Hematopoietic multipotent progenitor cell treated with erythropoietin and hydrocortisone succinate and interleukin-3 and kit ligand, for 4 days (in vitro differentiated cells): ENCODE results near the gene TSEN15.
"Not testable (repeated sequence)": the region's sequence is repeated elsewhere in the genome, so short reads cannot be mapped to it uniquely, and the experiment has no call there.

Experiments used
- DNase-seq: peaks from one replicate; pipeline ENCODE4 v3.0.0-alpha.2; 2015

TSEN15 gene

DNA sequence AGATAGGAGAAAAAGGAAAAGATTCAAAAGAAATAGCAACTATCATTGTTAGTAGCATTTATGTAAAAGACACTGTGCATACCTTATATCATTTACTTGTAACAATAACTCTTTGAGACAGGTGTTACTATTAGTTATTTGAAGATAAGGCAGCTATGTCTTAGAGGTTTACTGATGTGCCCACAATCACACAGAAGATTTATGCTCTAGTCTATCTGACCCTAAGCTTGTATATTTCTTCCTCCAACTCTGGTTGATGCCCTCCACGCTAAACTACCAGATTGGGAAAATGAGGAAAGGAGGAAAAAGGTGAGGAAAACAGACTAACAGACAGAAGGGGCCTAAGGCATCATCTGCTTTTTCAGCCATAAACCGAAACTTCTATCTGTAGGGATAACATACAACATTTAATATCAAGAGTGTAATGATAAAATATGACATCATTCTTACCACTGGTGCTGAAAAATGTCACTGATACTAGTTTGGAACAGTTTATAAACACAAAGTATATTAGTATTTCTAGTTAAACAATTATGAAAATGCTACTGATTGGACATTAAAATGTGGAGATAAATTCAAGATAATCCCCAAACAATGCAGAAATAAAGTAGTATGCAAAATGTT lies 19.1 kb upstream of the TSEN15 start:
- DNase-seq, result no peak

DNA sequence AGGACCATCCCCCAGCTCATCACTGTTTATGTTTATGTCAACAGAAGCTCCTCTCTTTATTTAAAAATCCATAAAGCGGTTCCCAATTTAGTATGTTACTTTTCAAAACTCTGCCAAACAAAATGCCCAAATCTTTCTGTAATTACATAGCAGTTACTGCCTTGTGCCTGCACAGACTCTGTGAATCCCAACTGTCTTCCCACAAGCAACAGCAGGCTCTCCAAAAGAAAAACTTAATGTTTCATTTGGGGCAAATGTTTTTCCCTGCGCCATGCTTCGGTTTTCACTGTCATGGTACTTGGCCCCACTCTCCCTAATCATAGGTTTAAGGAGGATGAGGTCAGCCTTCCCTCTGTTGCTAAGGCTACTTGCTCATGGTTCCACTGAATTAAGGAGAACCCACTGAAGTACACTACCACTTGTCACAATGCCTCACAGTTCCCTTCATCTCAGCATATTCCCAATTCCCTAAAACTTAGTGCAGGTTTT lies 18.6 kb upstream of the TSEN15 start:
- no peak for DNase-seq

DNA sequence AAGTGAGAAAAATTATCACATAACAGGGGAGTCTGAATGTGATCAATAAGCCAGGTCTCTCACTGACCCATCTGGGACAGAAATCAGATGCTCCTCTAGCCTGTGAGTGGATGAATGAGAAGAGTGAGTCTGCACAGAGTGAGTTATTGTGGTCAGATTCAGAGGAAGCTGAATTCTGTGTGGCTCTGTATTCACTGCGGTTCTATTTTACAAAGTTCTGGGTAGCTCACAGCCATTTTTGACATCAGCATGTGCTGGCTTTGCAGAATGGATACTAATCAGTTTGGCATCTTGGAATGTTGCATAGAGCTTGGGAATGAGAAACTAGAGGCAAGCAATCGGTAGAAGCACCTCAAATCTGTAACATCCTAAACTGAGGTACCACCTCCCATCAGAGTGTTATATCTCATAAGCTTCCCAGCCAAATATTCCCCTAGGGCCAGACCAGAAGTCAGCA lies 17.8 kb upstream of the TSEN15 start:
- DNase-seq, result no peak

DNA sequence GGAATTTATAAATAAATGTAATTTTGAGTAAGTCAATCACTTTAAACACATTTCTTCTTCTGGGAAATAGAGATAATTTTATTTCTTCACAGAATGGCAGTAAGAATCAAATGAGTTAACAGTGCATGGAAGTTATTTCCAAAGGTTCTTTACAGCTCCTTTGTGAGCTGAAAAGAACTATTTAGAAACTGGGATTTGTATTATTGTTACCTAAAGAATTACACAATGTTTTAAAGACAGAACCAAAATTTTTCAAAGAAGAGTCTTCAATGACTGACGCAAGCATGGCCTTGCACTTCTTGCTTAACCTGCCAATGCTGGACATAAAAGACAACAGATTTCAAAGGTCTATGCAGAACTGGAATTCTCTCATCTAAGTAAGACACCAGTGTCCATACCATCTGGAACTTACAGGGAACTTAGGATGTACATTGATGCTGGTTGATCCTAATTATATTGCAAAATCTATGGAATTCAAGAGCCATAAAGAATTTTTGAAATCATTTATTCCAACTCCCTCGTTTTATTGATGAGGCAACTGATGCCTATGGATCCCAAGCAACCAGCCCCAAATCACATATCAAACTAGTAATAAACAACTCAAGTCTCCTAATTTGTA lies 16.7 kb upstream of the TSEN15 start:
- no peak for DNase-seq

DNA sequence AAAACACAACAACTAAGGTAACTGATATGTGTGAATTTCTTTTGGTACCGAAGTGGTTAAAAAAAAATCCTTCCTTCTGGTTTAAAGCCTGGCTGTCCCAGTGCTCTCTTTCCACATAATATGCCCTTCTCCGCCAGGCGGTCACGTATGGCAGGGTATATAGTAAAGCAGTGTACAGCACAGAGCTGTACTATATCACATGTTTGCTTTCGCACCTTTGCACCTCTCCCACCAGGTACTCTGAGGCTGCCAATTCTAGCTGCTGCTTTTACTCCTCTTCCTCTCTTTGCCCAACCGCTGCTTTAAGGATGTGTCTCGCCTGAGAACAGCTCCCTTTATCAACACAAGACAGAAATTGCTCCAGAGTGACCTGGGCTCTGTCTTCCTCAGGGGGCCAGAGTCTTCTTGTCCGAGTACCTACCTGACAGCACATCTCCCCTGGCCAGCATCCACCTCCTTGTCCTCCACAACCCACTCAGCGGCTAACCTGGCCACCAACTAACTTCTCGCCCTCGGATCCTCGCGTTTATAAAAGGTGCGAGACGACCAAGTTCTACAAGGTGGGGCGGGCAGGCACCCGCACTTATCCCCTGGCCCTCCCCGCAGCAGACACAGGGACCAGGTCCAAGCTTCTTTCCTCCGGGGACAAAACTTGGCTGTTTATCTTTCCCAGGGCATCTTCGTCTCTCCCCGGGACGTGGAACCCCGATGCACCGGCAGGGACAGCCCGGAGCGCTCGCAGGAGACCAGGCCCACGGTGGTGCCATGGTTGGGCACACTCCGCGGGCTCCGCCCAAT lies 15.6 kb upstream of the TSEN15 start:
- no peak for DNase-seq

DNA sequence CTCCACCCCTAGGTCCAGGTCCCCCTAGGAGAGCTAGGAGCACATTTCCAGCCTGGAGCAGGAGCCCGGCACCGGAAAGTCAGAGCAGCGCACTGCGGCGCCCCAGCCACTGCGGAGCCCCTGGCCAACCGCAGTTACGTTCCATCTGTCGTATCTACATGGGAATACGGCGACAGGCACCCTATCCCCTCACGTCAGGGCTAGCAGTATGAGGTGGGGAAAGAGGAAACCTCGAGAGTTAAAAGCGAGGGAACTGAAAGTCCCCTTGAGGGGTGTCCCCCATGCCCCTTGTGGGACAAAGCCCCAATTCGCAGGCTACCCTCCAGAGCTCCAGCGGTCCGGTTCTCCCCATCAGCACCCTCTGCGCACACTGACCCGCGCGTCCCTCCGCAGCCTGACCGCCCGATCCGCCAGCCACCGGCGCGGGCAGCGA lies 15.0 kb upstream of the TSEN15 start:
- DNase-seq, result peak; percentile 45

DNA sequence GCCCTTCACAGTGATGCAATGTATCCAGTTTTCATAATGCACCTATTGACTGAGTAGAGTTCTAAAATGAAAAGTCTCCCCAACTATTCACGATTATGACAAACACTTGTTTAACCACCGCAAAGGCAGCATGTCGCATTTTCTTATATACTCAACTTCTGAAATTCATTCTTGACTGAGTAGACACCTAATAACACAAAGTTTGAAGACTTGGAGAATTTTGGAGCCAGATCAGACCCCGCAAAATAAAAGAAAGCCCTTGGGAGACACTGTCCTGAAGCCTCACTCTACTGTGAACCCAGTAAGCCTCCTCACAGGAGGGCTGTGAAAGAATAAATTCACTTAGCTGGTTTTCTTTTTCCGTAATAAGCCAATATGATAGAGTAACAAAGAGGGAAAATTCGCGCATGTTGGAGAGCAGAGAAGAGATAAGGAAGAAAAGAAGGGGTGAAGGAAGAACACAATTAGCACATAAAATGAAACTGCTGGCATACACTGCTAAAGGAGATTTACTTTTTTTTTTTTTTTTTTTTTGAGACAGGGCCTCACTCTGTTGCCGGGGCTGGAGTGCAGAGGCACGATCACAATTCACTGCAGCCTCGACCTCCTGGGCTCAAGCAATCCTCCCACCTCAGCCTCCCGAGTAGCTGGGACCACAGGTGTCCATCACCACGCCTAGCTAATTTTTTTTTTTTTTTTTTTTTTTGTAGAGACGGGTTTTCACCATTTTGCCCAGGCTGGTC lies 13.5 kb upstream of the TSEN15 start:
- no peak for DNase-seq

DNA sequence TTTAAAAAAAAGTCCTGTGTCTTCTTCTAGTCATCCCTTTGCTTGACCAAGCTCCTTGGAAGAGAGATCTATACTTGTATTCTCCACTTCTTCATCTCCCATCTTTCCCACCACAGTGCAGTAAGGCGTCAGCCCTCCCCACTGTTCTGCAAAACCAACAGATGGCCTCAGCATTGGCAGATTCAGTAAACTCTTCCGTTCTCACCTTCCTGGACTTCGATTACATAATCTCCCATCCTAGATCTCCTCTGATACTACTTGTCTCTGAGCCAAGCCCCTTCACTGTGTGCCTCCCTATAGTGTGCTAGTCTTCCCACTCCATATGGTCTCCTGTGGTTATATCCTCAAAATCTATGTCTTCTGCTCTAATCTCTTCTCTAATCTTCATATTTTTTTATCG lies 12.4 kb upstream of the TSEN15 start:
- no peak for DNase-seq

DNA sequence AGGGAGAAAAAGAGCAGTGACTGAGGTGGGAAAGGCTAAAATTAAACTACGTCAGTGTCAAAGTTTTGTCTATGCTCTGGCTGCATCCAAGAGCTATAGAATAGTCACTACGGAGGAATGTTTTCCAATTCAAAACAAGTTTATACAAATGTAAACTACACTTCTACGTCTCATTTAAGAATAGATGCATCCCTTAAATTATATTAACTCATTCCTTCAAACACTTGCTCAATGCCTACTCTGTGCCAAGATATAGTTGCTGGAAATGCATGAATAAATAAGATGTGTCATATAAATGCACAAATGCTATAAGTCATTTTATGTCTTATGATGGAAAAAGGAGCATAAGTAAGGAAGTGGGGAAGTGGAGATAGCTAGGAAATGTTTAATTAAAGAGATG lies 9.8 kb upstream of the TSEN15 start:
- no peak for DNase-seq

GRCh38 chr1:184043315-184043714 lies 8.2 kb upstream of the TSEN15 start:
- DNase-seq, result not testable (repeated sequence)

- no peak for DNase-seq
Observed at GRCh38 chr1:184044603-184045376, 6.7 kb upstream of the TSEN15 start.

- DNase-seq, result not testable (repeated sequence)
Observed at GRCh38 chr1:184047541-184047940, 4.0 kb upstream of the TSEN15 start.

DNA sequence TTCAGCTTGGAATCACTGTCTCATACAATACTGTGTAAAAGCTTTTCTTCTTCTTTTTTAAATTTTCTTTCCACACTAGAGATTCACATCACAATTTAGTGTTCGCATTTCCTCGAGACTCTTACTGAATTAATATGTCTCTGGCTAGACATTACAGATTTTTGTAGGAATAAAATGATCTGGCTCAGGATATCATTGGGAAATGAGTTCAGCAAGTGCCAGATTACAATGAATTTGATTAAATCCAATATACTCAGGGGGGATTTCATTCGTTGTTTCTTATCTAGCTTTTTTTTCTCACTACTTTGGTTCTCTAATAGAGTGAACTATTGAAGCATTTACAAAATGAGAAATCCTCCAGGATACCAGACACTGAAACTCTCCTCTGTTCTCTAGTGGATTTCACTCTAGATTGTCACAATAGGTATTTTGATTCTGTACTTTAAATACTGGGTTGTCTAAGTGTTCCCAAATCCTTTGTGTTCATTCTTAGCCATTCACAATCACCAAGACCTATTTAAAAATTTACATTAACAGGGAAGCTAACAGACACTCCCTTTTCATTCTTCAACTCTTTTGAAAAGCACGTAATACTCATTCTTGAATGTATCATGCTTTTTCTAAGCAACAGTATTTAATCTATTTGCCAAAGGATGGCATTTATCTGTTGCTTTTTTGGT lies 2.8 kb upstream of the TSEN15 start:
- no peak for DNase-seq

- no peak for DNase-seq
Observed at GRCh38 chr1:184049291-184049690, 2.2 kb upstream of the TSEN15 start.

GRCh38 chr1:184049836-184050468 lies 1.6 kb upstream of the TSEN15 start:
- DNase-seq, result no peak

DNA sequence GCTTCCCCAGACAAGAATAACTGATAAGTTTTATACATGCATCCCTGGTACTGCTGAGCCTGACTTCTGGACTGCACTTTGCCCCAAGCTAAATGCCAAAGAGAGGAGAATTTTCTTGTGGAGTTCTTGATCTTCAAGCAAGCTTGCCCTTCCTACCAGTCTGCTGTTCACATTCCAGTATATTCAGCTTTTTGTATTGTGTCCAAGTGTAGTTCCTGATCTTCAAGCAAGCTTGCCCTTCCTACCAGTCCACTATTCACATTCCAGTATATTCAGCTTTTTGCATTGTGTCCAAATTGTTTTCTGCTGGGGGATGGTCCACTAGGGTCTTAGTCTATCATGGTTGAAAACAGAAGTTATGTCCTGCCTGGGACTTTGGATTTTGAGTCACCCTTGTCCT lies 894 bp upstream of the TSEN15 start:
- no peak for DNase-seq

DNA sequence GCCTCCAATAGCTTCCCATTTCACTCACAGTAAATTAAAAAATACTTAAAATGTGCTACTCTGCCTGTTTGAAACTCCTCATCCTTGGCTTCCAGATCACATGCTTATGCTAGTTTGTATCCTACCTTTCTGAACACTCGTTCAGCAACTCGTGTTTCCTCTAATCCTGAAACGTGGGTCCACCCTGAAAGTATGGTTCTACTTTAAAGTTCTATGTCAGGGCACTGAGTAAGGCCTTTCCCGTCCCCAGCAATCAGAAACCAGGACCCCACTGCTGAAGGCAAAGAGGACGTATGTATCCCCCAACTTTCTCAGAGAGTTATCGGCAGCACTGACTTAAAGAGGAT lies 419 bp upstream of the TSEN15 start:
- no peak for DNase-seq

DNA sequence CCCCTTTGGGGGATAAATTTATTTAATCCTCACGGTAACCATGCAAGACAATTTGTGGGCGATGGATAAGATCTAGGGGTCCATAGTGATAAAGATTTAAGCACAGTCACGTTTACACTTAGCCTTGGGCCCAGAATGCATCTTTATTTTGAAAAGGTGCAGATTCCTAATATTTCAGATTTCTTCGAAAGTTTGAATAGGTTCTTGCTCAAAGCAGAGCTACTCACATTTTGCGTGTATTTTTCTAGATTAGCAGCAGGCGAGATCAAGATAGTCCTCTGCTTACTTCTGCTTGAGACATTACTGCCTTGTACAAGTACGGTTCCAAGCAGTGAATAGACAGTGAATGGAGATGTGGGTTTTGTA lies 647 bp downstream of the TSEN15 start:
- peak; percentile 36 for DNase-seq

DNA sequence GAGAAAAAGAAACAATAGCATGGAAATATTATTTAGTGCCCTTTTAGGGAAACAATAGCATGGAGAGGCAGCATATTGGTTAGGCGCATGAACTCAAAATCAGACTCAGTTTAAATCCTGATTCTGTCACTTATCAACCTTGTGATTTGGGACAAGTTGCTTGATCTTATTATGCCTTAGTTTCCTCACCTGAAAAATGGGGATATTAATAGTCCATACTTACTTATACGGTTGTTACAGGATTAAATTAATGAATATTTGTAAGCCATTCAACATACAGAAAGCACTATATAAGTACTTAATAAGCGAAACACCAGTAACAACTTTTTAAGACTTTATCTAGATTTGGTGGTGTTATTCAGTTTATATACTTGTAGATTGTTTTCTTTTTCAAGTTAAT lies 1.2 kb downstream of the TSEN15 start:
- DNase-seq, result no peak

- DNase-seq, result no peak
Observed at GRCh38 chr1:184053881-184054280, 2.4 kb downstream of the TSEN15 start.

GRCh38 chr1:184056921-184057555 lies 5.5 kb downstream of the TSEN15 start:
- no peak for DNase-seq
